ENCODE results near the gene EIF4G3. TPM values are rescaled to one million over a fixed set of nuclear protein-coding genes. Genes with fewer than 3 reads are reported as not detected.

The EIF4G3 gene
- total and polyA plus RNA-seq, 9 of the 15 experiments (the other 6 are each of a cell fraction or from before 2014, with no cell fraction given): 6.7 to 40.5 (median 32.1) TPM

DNA sequence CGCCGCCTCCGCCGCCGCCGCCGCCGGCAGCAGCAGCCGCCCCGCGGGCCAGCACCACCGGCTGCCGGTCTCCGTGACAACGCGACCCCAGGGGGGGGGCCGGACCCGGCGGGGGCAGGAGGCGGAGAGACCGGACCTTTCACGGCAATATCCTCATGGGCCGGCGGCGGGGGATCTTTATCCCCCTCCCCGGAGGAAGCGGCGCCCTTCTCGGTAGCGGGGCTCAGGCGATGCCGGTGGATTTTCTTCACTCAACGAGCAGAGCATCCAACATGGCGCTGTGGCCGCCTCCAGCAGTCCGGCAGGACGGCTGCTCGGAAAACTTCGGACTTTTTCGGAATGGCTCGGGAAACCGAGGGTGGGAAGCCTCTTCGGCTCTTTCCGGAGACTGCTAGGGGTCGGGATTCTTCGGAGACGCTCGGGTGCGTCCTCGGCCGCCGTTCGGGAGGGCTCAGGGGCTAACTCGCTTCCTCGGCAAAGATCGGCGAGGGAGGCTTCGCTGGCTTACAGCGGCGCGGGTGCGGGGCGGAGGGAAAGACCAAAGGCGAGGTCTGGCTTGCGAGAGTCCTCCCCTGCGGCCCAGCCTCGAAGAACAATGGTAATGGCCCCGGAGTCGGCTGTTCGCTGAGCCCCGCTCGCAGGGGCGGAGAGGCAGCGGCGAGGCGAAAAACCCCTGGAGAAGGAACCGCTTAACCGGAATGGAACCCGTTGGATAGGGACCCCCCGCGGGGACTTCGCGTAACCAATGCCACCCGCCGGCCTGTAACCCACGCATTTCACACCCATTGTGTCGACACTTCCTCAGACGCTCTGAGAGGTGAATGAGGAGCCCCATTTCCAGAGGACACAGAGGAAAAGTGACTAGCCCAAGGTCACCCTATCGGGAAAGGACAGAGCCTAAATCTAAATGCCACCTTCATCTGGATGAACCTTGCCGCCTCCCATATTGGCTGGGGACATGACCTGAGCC, at the start of gene EIF4G3 (continued):
- TF ChIP-seq, protein P1, sequence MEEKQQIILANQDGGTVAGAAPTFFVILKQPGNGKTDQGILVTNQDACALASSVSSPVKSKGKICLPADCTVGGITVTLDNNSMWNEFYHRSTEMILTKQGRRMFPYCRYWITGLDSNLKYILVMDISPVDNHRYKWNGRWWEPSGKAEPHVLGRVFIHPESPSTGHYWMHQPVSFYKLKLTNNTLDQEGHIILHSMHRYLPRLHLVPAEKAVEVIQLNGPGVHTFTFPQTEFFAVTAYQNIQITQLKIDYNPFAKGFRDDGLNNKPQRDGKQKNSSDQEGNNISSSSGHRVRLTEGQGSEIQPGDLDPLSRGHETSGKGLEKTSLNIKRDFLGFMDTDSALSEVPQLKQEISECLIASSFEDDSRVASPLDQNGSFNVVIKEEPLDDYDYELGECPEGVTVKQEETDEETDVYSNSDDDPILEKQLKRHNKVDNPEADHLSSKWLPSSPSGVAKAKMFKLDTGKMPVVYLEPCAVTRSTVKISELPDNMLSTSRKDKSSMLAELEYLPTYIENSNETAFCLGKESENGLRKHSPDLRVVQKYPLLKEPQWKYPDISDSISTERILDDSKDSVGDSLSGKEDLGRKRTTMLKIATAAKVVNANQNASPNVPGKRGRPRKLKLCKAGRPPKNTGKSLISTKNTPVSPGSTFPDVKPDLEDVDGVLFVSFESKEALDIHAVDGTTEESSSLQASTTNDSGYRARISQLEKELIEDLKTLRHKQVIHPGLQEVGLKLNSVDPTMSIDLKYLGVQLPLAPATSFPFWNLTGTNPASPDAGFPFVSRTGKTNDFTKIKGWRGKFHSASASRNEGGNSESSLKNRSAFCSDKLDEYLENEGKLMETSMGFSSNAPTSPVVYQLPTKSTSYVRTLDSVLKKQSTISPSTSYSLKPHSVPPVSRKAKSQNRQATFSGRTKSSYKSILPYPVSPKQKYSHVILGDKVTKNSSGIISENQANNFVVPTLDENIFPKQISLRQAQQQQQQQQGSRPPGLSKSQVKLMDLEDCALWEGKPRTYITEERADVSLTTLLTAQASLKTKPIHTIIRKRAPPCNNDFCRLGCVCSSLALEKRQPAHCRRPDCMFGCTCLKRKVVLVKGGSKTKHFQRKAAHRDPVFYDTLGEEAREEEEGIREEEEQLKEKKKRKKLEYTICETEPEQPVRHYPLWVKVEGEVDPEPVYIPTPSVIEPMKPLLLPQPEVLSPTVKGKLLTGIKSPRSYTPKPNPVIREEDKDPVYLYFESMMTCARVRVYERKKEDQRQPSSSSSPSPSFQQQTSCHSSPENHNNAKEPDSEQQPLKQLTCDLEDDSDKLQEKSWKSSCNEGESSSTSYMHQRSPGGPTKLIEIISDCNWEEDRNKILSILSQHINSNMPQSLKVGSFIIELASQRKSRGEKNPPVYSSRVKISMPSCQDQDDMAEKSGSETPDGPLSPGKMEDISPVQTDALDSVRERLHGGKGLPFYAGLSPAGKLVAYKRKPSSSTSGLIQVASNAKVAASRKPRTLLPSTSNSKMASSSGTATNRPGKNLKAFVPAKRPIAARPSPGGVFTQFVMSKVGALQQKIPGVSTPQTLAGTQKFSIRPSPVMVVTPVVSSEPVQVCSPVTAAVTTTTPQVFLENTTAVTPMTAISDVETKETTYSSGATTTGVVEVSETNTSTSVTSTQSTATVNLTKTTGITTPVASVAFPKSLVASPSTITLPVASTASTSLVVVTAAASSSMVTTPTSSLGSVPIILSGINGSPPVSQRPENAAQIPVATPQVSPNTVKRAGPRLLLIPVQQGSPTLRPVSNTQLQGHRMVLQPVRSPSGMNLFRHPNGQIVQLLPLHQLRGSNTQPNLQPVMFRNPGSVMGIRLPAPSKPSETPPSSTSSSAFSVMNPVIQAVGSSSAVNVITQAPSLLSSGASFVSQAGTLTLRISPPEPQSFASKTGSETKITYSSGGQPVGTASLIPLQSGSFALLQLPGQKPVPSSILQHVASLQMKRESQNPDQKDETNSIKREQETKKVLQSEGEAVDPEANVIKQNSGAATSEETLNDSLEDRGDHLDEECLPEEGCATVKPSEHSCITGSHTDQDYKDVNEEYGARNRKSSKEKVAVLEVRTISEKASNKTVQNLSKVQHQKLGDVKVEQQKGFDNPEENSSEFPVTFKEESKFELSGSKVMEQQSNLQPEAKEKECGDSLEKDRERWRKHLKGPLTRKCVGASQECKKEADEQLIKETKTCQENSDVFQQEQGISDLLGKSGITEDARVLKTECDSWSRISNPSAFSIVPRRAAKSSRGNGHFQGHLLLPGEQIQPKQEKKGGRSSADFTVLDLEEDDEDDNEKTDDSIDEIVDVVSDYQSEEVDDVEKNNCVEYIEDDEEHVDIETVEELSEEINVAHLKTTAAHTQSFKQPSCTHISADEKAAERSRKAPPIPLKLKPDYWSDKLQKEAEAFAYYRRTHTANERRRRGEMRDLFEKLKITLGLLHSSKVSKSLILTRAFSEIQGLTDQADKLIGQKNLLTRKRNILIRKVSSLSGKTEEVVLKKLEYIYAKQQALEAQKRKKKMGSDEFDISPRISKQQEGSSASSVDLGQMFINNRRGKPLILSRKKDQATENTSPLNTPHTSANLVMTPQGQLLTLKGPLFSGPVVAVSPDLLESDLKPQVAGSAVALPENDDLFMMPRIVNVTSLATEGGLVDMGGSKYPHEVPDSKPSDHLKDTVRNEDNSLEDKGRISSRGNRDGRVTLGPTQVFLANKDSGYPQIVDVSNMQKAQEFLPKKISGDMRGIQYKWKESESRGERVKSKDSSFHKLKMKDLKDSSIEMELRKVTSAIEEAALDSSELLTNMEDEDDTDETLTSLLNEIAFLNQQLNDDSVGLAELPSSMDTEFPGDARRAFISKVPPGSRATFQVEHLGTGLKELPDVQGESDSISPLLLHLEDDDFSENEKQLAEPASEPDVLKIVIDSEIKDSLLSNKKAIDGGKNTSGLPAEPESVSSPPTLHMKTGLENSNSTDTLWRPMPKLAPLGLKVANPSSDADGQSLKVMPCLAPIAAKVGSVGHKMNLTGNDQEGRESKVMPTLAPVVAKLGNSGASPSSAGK (IDR thresholded peaks at IDR 0.05): peak; percentile 98
- no peak for TF ChIP-seq ZNF507 (tag; conservative IDR thresholded peaks at IDR 0.05)
- no peak for TF ChIP-seq TAL1 (IDR thresholded peaks at IDR 0.05)
- TF ChIP-seq RAD51 (IDR thresholded peaks at IDR 0.05; ENCODE audit: borderline replicate concordance, low read depth): no peak; the same call in 1 of the 2 replicates
- TF ChIP-seq, protein P2, sequence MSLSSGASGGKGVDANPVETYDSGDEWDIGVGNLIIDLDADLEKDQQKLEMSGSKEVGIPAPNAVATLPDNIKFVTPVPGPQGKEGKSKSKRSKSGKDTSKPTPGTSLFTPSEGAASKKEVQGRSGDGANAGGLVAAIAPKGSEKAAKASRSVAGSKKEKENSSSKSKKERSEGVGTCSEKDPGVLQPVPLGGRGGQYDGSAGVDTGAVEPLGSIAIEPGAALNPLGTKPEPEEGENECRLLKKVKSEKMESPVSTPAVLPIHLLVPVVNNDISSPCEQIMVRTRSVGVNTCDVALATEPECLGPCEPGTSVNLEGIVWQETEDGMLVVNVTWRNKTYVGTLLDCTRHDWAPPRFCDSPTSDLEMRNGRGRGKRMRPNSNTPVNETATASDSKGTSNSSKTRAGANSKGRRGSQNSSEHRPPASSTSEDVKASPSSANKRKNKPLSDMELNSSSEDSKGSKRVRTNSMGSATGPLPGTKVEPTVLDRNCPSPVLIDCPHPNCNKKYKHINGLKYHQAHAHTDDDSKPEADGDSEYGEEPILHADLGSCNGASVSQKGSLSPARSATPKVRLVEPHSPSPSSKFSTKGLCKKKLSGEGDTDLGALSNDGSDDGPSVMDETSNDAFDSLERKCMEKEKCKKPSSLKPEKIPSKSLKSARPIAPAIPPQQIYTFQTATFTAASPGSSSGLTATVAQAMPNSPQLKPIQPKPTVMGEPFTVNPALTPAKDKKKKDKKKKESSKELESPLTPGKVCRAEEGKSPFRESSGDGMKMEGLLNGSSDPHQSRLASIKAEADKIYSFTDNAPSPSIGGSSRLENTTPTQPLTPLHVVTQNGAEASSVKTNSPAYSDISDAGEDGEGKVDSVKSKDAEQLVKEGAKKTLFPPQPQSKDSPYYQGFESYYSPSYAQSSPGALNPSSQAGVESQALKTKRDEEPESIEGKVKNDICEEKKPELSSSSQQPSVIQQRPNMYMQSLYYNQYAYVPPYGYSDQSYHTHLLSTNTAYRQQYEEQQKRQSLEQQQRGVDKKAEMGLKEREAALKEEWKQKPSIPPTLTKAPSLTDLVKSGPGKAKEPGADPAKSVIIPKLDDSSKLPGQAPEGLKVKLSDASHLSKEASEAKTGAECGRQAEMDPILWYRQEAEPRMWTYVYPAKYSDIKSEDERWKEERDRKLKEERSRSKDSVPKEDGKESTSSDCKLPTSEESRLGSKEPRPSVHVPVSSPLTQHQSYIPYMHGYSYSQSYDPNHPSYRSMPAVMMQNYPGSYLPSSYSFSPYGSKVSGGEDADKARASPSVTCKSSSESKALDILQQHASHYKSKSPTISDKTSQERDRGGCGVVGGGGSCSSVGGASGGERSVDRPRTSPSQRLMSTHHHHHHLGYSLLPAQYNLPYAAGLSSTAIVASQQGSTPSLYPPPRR (CRISPR knock-in tag; IDR thresholded peaks at IDR 0.05; ENCODE audit: borderline replicate concordance): no peak
- peak in 1 of 2 experiments; percentile 94; a peak in 2 of 4 replicates for TF ChIP-seq ZNF639 (CRISPR knock-in tag; conservative IDR thresholded peaks at IDR 0.05 in 1 of 2, IDR thresholded peaks at IDR 0.05 in 1 of 2)

Data from K562 (cell line).